NCI-H2227 treated with DMSO at 0.1 percent for 48 hours (cell line): ENCODE measurements around the gene DACH1.
"Not testable (repeated sequence)": the region's sequence is repeated elsewhere in the genome, so short reads cannot be mapped to it uniquely, and the experiment has no call there.

ENCODE experiments used
- DNase-seq: peaks from one replicate; lab custom pipeline; 2025; lab: John Stamatoyannopoulos, UW

Gene DACH1

GRCh38 chr13:71865874-71866334 lies 1.1 kb downstream of the DACH1 start:
- no peak for DNase-seq

GRCh38 chr13:71864986-71865873 lies 1.8 kb downstream of the DACH1 start:
- peak; percentile 60 for DNase-seq

GRCh38 chr13:71864094-71864985 lies 2.7 kb downstream of the DACH1 start:
- no peak for DNase-seq

- no peak for DNase-seq
These were observed 3.6 kb downstream of the DACH1 start for GRCh38 chr13:71863254-71863865.

GRCh38 chr13:71862459-71862943 lies 4.5 kb downstream of the DACH1 start:
- no peak for DNase-seq

GRCh38 chr13:71861769-71862458 lies 5.1 kb downstream of the DACH1 start:
- DNase-seq: no peak

GRCh38 chr13:71860547-71861138 lies 6.4 kb downstream of the DACH1 start:
- DNase-seq: no peak

GRCh38 chr13:71858647-71859046 lies 8.4 kb downstream of the DACH1 start:
- no peak for DNase-seq

GRCh38 chr13:71856548-71857043 lies 10.4 kb downstream of the DACH1 start:
- DNase-seq: no peak

GRCh38 chr13:71854401-71854800 lies 12.6 kb downstream of the DACH1 start:
- DNase-seq: no peak

- no peak for DNase-seq
These were observed 13.3 kb downstream of the DACH1 start for GRCh38 chr13:71853725-71854124.

- no peak for DNase-seq
These were observed 14.3 kb downstream of the DACH1 start for GRCh38 chr13:71852736-71853135.

GRCh38 chr13:71851498-71852409 lies 15.2 kb downstream of the DACH1 start:
- no peak for DNase-seq

- no peak for DNase-seq
These were observed 25.0 kb downstream of the DACH1 start for GRCh38 chr13:71842003-71842402.

GRCh38 chr13:71838842-71839241 lies 28.2 kb downstream of the DACH1 start:
- no peak for DNase-seq

GRCh38 chr13:71837582-71837981 lies 29.4 kb downstream of the DACH1 start:
- not testable (repeated sequence) for DNase-seq

- DNase-seq: peak; percentile 44
These were observed 35.3 kb downstream of the DACH1 start for GRCh38 chr13:71831716-71832115.

GRCh38 chr13:71830736-71831135 lies 36.3 kb downstream of the DACH1 start:
- no peak for DNase-seq

- DNase-seq: no peak
These were observed 36.7 kb downstream of the DACH1 start for GRCh38 chr13:71830323-71830722.

- peak; percentile 16 for DNase-seq
These were observed 37.5 kb downstream of the DACH1 start for GRCh38 chr13:71829547-71829946.
